ENCODE results near the gene PARD6B.
"Not testable (repeated sequence)": the region's sequence is repeated elsewhere in the genome, so short reads cannot be mapped to it uniquely, and the experiment has no call there.

Gene PARD6B

GRCh38 chr20:50704514-50704913 lies 26.9 kb upstream of the PARD6B start:
- no peak for DNase-seq

- DNase-seq: no peak
Observed at GRCh38 chr20:50704971-50705370, 26.4 kb upstream of the PARD6B start.

- no peak for DNase-seq
Observed at GRCh38 chr20:50708845-50709635, 22.3 kb upstream of the PARD6B start.

- DNase-seq: no peak
Observed at GRCh38 chr20:50709636-50709973, 21.8 kb upstream of the PARD6B start.

GRCh38 chr20:50710492-50711063 lies 20.8 kb upstream of the PARD6B start:
- no peak for DNase-seq

- DNase-seq: no peak
Observed at GRCh38 chr20:50711113-50711825, 20.1 kb upstream of the PARD6B start.

- DNase-seq: no peak
Observed at GRCh38 chr20:50712771-50713656, 18.4 kb upstream of the PARD6B start.

- DNase-seq: no peak
Observed at GRCh38 chr20:50713657-50714101, 17.7 kb upstream of the PARD6B start.

- not testable (repeated sequence) for DNase-seq
Observed at GRCh38 chr20:50714426-50714825, 17.0 kb upstream of the PARD6B start.

- DNase-seq: no peak
Observed at GRCh38 chr20:50715694-50716093, 15.7 kb upstream of the PARD6B start.

GRCh38 chr20:50716518-50716917 lies 14.9 kb upstream of the PARD6B start:
- no peak for DNase-seq

- DNase-seq: no peak
Observed at GRCh38 chr20:50717312-50717711, 14.1 kb upstream of the PARD6B start.

GRCh38 chr20:50717974-50718761 lies 13.2 kb upstream of the PARD6B start:
- DNase-seq: no peak

GRCh38 chr20:50719328-50719727 lies 12.1 kb upstream of the PARD6B start:
- DNase-seq: no peak

GRCh38 chr20:50720026-50720425 lies 11.4 kb upstream of the PARD6B start:
- no peak for DNase-seq

- no peak for DNase-seq
Observed at GRCh38 chr20:50720582-50720981, 10.8 kb upstream of the PARD6B start.

GRCh38 chr20:50721881-50722281 lies 9.5 kb upstream of the PARD6B start:
- DNase-seq: no peak

- DNase-seq: no peak
Observed at GRCh38 chr20:50722424-50723155, 8.8 kb upstream of the PARD6B start.

- no peak for DNase-seq
Observed at GRCh38 chr20:50723672-50724071, 7.7 kb upstream of the PARD6B start.

- no peak for DNase-seq
Observed at GRCh38 chr20:50724112-50724725, 7.2 kb upstream of the PARD6B start.
